GM21717 (cell line): ENCODE measurements around the gene GRIPAP1.
"Not testable (repeated sequence)": the region's sequence is repeated elsewhere in the genome, so short reads cannot be mapped to it uniquely, and the experiment has no call there.

ENCODE experiments used
- ATAC-seq: cut with Tn5 transposase; IDR thresholded peaks from one replicate; pipeline ENCODE4 v1.9.1; 2021; ENCODE audit warnings: mild to moderate bottlenecking, moderate library complexity; ENCODE audit not compliant: unreplicated experiment

The GRIPAP1 gene

DNA sequence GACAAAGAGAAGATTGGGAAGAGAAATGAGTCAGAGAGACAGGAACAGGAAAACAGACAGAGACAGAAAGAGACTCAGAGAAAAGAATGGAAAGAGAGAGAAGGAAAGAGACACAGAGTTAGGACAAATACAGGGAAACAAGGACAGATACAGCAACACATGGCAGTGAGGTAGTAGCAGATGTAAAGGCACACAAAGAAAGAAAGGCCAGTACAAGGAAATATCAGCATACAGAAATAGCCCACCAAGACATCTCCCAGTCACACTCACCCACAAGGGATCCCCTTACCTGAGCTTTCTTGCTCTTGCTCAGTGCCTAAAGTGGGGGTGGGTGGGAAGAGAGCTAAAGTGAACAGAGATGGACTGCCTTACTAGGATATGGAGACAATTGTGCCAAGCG, 4.2 kb downstream of the GRIPAP1 start:
- no peak for ATAC-seq

DNA sequence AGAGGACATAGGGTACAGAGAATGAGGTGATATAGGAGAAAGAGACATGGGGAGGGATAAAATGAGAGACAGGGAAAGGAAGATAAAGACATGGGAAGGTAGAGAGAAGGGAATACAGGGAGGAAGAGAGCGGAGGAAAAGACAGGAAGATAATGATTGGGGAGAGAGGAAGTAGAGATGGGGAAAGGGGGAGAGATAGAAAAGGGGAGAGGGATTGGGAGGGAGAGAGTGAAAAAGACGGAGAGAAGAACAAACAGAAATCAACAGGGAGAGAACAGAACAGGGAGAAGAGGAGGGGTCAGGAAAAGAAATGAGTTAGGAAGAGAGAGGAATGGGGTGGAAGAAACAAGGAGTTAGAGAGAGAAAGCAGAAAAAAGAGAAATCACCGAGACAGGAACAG, 4.6 kb downstream of the GRIPAP1 start:
- no peak for ATAC-seq

DNA sequence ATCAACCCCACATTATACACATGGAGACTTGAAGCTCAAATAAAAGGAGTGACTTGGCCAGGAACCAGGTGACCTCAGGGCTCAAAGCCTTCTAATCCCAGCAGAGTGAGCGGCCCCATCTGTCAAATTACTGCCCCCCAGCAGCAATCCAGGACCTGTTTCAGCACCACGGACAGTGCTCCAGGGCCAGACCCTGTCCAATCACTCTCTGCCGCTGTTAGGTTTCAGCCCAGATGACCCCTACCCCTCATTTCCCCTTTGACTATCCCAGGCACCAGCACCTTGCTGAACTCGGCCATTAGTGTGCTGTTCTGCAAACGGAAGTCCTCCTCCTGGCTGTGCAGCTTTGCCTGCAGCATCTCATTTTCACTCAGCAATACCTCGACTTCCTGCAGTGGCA, 5.1 kb downstream of the GRIPAP1 start:
- ATAC-seq: no peak

DNA sequence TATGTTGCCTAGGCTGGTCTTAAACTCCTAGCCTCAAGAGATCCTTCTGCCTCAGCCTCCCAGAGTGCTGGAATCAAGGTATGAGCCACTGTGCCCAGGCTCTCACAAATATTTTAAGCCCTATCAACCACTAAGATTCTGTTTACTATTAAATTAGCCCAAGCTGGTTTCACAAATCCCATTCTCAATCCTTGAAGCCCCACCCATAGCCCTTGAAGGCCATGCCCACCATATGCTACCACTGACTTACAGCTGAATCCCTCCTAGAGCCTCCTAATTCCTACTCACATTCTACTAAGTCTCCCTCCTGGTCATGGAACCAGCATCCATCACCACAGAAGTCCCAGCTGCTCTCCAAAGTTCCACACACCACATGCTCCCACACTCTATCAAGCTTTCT, 9.7 kb downstream of the GRIPAP1 start:
- no peak for ATAC-seq

DNA sequence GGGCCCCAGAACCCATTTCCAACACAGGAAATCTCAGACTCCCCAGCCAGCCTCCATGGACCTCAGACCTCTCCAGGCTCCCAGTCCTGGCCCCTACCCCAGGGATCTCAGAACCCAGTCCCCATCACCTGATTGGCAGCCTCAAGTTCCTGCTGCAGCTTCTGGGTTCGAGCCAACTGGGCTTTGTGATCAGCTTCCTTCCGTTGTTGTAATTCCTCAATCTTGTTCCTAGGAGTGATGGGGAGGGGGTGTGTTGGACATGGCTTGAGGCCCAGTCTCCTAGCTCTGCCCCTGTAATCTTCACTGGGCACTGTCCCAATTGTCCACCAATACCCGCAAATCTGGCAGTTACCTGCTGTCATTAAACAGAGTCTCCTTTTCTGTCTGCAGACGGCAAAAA, 12.6 kb downstream of the GRIPAP1 start:
- ATAC-seq: no peak

DNA sequence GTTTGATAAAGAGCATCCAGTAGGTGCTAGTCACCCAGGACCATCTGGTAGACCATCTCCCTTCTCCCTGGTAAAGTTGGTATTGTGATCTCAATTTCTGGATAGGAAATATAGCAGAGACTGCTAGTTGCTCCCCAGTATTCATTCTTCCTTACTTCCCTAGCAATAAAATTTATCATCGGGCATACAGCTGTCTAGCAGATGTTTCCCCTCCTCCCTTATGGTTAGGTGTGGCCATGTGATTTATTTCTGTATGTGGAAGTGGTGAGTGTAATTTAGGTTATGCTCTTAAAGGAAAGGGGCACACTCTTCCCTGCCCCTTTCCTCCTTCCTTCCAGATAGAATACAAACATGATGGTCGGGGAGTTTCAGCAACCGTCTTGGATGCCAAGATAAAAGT, 18.2 kb downstream of the GRIPAP1 start:
- no peak for ATAC-seq

DNA sequence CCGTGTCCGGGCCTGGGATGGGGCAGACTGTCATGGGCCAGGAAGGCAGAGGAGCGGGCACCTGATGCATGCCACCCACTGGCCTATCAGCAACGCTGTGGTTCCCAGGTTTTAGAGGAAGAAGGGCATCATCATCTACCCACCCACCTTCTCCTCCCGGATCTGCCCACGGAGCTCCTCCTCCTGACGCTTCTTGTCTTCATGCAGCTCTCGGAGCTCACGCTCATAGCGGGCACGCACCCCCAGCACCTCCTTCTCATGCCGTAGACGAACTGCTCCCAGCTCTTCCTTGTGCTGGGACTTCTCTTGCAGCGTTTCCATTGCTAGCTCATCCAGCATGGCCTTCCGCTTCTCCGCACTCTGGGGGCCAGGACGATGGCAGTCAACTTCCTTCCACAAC, 19.0 kb downstream of the GRIPAP1 start:
- ATAC-seq: no peak

DNA sequence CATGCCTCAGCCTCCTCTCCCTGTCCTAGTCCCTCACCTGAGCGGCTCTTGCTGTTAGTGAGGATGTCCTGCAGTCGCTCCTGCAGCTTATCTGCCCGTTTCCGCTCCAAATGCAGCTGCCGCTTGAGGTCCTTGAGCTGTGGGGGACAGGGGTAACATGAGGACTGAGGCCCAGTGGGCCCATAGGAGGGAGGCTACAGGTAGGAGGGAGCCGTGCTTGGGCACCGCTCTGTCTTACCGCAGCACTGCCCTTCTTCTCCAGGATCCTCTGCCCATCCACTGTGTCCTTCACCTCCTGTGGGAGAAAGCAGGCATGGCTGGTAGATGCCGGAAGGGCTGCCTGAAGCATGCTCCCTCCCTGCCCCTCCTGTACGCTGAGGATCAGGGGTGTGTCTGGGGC, 20.9 kb downstream of the GRIPAP1 start:
- no peak for ATAC-seq

DNA sequence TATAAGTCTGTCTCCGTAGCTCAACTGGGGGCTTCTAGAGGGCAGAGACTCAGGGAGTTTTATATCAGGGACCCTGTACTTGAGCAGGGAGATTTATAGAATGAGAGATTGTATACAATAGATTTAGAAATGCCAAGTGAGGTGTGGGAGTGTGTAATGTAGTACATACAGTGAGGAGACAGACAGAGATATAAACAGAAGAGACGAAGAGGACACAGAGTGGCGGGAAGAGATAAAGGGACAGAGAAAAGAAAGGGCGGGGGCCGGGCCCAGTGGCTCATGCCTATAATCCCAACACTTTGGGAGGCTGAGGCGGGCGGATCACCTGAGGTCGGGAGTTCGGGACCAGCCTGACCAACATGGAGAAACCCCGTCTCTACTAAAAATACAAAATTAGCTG, 21.7 kb downstream of the GRIPAP1 start:
- ATAC-seq: not testable (repeated sequence)

DNA sequence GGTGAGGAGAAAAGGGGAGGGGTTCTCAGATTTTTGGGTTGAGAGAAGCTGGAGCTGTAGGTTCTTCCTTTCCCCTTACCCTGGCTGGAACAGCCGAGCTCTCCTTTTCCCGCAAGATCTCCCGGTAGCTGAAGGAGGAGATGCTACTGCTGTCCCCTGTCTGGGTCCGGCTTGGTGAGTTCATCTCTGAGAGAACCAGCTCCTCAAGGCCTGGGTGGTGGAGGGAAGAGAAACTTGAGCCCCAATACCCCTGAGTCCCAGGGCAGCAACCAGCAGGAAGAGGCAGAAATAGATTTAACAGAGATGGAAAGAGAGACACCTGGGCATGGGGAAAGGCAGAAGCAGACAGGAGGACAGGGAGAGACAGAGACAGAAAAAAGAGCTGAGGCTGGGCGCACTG, 23.8 kb downstream of the GRIPAP1 start:
- no peak for ATAC-seq

DNA sequence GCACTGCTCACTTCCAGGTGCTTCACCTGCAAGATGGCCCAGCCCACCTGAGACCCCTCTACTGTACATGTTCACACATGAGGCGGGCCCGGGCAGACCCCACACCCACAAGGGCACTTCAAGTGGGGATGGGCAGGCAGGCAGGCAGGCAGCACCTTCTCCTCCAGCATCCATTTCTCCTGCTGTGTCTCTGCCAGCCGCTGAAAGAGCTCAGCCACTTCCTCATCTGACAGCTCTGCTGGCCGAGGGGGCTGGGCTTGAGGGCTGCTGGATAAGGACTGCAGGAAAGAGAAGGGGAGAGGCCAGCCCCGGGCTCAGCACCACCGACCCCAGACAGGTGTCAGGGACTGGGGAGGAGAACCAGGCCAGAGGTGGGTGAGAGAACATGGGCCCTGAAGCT, 26.0 kb downstream of the GRIPAP1 start:
- ATAC-seq: no peak

DNA sequence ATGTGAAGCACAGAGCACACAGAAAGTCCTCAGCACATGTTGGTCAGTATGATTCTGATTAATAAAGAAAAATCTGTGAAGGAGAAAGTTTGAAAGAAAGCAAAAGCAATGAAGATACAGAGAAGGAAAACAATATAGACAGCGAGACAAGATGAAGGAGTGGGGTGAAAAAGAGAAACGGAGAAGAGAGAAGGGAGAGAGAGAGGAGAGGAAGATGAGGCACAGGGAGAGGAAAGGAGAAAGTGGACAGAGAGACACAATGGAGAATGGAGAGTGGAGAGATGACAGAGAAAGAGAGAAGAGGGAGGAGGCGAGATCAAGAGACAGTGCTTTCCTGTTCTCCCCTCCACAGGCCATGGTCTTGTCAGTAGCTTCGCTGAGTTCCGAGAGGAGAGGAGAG, 26.5 kb downstream of the GRIPAP1 start:
- no peak for ATAC-seq

DNA sequence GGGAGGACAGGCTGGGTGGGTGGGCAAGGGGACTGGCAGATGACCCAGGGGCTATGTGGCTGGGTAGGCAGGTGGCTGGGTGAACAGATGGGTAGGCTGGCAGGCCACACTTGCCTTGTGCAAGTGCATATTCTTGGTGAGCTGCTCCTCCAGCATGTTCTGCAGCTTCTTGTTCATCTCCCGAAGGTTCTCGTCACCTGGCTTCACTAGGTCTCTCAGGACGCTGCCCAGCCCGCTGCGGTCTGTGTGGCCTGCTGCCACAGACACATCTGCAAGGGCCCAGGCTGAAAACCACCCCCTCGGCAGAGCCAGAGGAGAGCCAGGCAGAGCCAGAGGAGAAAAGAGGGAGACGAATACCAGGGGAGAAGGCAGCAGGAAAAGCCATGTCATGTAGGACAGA, 27.0 kb downstream of the GRIPAP1 start:
- no peak for ATAC-seq

DNA sequence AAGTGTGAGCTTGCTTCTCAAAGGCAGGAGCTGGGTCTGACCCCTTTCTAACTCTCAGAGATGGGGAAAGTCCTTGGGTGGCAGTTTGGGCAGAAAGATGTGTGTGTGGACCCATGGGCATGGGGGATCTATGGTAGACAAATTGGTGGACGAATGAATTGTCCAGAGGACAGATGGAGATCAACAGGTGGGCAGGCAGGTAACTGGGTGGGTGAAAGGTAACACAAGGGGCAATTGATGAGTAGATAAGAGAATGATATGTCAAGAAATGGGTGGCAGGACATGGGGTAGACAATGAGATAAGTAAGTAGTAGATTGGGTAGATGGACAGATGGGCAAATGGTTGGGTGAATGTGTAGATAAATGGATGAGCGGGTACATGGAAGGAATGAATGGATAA, 27.5 kb downstream of the GRIPAP1 start:
- no peak for ATAC-seq

DNA sequence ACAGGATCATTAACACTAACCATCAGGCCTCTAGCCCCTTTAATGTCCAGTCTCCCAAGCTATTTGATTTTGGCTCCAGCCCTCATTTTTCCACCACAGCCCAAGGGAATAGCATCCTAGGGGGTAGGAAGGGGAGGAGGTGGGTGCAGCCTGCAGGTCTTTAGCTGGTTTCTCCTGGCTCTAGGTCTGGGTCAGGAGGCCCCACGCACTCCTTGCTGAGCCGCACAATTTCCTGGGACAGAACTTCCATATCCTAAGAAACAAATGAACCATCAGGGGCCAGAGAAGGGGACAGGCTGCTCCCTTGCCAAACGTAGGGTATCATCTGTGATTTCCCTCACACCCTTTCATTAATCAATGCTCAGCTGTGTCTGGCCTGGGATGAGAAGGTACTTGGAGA, 28.0 kb downstream of the GRIPAP1 start:
- no peak for ATAC-seq

DNA sequence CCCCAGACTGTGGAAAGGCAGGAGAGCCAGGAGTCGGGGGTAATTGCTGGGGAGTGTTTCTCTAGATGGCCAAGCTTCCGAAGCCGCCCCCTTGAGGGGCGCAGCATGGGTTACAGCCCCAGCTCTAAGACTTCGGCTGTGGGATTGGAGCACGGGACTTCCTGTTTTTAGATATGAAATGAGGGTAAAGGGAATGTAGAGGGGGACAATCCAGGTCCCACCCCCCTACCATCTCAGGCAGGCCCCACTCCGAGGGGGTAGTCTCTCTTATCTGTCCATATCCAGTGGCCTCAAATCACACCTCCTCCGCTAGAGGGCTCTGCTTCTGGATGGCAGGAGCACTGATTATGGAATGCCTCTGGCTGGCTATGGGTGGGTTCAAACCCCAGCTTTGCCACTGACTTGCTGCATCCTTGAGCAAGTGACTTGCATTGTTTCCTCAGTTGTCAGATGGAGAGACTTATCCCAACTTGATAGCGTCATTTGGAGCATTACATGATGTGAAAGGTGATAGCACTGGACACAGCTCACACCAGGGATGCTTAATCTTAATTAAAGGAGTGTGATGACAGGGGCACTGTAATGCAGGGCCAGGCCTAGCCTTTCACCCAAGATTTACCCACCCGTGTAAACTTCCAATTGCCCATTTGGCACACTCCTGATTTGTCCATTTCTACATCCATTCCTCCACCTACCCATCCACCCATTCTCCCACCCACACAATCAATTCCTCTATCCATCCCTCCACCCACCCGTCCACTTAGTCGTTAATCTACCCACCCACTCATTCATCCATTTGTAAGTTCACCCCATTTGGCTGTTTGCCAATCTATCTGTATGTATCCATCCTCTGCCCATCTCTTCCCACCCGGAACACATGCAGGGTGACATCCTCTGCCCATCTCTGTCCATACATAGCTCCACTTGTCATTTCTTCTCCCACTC, 29.6 kb downstream of the GRIPAP1 start:
- no peak for ATAC-seq

DNA sequence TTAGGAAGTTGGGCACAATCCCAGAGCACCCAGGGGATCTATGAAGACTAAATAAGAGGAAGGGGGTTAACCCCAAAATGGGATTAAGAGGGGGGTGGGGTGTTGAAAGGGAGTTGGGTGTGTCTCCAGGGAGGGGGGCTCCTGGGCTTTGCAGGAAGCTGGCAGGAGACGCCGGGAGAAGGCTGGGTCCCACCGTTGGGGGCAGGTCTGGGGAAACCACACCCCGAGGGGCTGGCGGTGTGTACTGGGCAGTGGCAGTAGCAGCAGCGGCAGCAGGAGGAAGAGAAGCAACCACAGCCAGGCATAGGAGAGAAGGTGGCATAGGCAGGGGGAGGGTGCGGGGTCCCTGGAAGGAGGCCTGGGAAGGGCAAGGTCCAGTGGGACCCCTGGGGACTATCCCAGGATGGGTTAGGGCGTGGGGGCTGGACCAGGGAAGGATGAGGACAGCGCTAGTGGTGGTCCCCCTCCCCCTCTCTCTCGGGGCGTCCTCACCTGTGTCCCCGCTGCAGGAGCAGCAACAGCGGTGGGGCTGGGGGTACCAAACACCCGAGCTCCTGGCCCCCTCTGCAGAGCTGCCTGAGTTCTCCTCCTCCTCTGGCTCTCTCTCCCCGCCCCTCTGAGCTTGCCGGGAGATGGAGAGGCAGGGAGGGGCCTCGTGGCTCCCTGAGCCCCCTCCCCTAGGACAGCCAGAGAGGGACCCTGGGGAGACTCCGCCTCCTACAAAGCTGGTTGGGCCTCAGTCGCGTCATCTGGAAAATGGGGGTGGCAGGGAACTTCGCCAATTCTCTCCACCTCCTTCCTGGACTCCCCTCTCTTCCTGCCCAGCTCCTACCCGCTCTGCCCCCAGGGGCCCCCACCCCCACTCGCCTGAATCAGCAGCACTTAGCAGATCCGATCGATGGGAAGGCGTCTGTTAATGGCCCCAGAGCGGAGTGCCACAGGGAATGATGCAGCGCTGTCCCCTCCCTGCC, 30.5 kb downstream of the GRIPAP1 start, which contains the start of gene KCND1:
TSS of gene KCND1 (minus strand) at position 596 of the 971 bp plus-strand sequence. CDS start 1,573 bp downstream, outside the sequence.
- no peak for ATAC-seq

DNA sequence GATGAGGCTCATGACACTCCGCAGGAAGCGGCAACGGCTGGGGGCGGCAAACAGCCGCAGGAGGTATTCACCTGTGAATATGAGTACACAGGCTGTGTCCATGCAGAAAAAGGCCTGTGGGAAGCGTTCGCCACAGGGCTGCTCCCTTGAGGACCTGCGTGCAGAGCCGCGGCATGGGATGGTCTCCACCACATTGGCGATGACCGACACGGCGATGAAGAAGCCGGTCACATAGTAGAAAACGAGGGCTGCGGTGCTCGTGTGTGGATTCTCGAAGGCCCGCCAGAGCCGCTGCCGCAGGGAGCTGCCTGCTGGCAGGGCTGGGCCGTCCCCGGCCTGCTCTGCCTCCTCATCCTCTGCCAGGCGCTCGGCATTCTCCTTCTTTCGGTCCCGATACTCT, 32.6 kb downstream of the GRIPAP1 start:
- ATAC-seq: no peak

DNA sequence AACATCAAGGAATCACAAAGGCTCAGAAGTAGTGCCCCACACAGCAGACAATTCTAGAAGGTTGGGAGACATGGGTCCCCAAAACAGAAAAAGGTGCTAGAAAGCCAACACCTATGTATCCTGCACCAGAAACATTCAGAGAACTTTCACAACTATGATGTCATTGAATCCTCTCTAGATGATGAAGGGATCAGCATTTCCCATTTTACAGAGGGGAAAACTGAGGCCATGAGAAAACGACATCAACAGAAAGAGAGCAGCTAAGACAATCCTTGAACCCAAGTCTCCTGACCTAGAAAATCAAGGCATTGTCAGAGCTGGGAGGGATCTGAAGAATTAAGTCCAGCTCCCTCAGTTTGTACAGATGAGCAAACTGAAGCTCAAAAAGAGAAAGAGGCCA, 33.7 kb downstream of the GRIPAP1 start:
- no peak for ATAC-seq

DNA sequence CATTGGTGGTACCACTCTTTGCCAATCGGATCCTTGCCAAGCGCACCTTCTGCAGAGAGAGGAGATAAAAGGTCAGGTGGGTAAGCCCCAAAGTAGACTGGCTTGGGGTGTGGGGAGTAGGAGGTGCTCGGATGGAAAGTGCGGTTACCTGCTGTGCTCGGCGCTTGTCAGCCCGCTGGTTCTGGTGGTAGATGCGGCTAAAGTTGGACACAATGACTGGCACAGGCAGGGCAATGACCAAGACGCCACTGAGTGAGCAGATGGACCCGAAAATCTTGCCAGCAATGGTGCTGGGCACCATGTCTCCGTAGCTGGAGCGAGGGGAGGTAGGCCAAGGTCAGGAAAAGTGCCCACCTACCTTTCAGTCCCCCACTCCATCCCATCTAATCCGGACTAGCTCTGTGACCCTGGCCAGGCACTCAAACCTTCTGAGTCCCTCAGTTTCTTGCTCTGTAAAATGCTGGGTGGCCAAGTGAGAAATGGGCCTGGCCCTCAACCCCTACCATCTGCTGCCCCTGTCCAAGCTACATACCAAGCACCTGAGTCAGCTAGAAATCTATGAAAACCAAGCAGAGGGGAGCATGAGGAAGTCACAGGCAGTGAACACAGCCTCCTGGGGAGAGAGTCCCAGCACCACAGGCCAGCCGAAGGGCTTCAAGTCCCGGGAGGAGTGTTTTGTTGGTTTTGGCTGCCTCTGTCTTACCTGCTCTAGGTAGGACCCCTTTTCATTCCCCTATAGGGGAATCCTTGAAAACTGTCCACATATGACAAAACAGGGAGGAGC, 35.1 kb downstream of the GRIPAP1 start:
- no peak for ATAC-seq

DNA sequence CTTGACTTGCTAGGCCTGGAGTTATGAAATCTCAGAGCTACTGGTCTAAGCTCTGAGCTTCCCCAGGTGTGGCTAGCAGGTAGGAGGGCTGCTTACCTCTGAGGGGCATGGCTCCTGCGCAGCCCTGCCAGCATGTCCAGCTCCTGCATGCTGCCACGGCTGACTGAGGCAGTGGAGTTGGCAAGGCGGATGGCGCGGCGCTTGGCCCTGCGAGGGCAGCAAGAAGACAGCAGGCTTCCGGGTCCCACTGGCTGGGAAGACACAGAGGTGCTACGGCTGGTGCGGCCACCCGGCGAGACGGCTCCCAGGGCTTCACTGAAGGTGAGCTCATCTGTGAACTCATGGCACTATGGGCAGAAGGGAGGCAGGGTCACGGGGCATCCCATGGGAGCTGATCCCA, 36.1 kb downstream of the GRIPAP1 start:
- ATAC-seq: no peak
